SK-N-MC (cell line): ENCODE measurements around the gene ZNF804B.

Experiments
- DNase-seq: peaks from one replicate; pipeline ENCODE4 v3.0.0-alpha.2; 2011; ENCODE audit warnings: low read depth, low spot score
- H3K27ac ChIP-seq: fragments of 200-600 bp; sonication (generic); 2 replicates; pipeline ENCODE4 v1.5.1; 2016; ENCODE audit warnings: mixed run types
- H3K36me3 ChIP-seq: fragments of 200-600 bp; sonication (generic); 2 replicates; pipeline ENCODE4 v1.6.1; 2017; ENCODE audit warnings: antibody characterized with exemption, low read length, mixed read lengths; ENCODE audit not compliant: insufficient read depth
- H3K4me3 ChIP-seq: fragments of 200-600 bp; sonication (generic); 2 replicates; pipeline ENCODE4 v1.5.1; 2016
- H3K9ac ChIP-seq: fragments of 200-600 bp; sonication (generic); 2 replicates; pipeline ENCODE4 v1.8.0; 2017; ENCODE audit warnings: mixed run types, mixed read lengths; ENCODE audit not compliant: insufficient read length
- H3K9me3 ChIP-seq: fragments of 200-600 bp; sonication (generic); 2 replicates; pipeline ENCODE4 v1.6.1; 2017; ENCODE audit warnings: low read depth, mild to moderate bottlenecking, antibody characterized with exemption, low read length, moderate library complexity, mixed read lengths
- EZH2 ChIP-seq: fragments of 200-600 bp; sonication (generic); IDR thresholded peaks from one replicate; pipeline ENCODE4 v1.6.1; 2017; ENCODE audit warnings: antibody characterized with exemption
- FOXP2 ChIP-seq: optimal IDR thresholded peaks from 2 replicates; pipeline ENCODE3; 2011; ENCODE audit warnings: mild to moderate bottlenecking, moderate library complexity; ENCODE audit not compliant: insufficient read depth; ENCODE audit errors: extremely low read length, control extremely low read depth
- POLR2AphosphoS5 ChIP-seq: IDR thresholded peaks from 2 replicates; pipeline ENCODE4 v1.6.1; 2012; ENCODE audit warnings: mild to moderate bottlenecking, low read depth, low read length, borderline replicate concordance

ZNF804B gene

DNA sequence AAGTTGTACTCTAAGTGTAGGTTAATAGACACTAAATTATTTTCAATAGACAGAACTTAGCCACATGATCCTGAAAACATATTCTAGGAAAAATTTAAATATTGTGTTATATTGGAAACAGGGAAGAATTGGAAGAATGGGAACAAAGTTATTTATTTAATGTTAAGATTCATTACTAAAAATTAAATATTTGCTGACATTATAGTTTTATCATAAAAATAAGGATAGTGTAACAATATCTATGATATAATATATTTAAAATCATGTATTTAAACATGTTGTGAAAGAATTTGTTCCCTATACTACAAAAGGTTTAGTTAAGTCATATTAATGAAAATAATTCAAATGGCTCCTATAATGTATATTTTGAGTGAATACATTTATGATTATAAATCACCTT is 156.1 kb downstream of the ZNF804B start:
- H3K36me3 ChIP-seq: no peaks in the 10 kb centered on the region
- no peak for DNase-seq
- no peak overlapping the region for H3K27ac ChIP-seq
- no peaks in the 10 kb centered on the region for H3K9me3 ChIP-seq
- TF ChIP-seq POLR2AphosphoS5 (no peak), FOXP2 (no peak), EZH2 (no peak)
- no peak overlapping the region for H3K4me3 ChIP-seq
- no peak overlapping the region for H3K9ac ChIP-seq

DNA sequence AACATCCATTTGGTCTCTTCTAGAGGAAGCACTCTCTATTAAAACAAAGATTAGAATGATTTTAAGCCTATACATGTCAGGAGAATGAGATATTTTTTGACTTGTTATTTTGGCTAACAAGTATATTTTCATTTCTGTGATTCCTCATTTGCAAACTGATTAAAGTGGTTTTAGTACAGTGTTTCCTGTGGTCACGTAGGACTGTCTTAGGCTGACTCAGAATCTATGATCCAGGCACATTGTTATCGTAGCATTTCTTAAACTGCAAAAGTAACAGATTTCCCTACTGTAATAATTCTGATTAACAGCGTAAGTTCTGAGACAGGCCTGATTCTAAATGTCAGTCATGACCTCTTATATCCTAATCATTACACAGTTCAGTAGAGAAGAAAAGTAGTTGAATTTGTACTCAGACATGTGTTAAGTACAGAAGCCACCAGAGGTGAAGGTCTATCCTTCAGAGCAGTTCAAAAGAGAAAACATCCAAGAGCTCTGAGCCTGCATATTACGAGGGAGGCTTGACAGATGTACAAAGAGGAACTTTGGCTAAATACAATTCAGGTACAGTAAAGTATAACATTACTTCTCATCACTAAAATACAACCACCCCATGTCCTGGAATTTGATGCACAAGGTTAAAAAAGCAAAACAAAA is 160.1 kb downstream of the ZNF804B start:
- TF ChIP-seq FOXP2: no peak
- no peak for TF ChIP-seq POLR2AphosphoS5
- TF ChIP-seq EZH2: no peak
- DNase-seq: no peak
- Histone ChIP-seq H3K9me3 (no peaks in the 10 kb centered on the region), H3K9ac (no peak overlapping the region), H3K27ac (no peak overlapping the region), H3K4me3 (no peak overlapping the region), H3K36me3 (no peaks in the 10 kb centered on the region)

DNA sequence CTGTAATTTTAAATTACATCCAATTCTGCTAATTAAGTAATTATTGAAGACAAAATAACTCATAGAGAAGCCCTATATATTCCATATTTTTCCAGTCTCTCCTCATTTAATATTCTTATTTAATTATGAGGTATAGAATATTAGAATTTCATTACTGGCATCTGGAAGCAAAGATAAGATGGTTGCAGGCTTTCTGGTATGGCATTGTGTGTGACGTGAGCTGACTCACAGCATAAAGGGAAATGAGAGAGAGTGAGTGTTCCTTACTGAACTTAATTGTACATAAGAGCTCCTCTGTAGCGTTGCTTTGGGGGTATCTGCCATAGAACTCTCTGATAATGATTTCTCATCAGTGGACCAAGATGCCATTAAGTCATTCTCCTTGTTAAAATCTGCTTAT is 163.4 kb downstream of the ZNF804B start:
- TF ChIP-seq POLR2AphosphoS5 (no peak), FOXP2 (no peak), EZH2 (no peak)
- Histone ChIP-seq H3K9ac (no peak overlapping the region), H3K4me3 (no peak overlapping the region), H3K27ac (no peak overlapping the region), H3K36me3 (no peaks in the 10 kb centered on the region), H3K9me3 (no peaks in the 10 kb centered on the region)
- no peak for DNase-seq

DNA sequence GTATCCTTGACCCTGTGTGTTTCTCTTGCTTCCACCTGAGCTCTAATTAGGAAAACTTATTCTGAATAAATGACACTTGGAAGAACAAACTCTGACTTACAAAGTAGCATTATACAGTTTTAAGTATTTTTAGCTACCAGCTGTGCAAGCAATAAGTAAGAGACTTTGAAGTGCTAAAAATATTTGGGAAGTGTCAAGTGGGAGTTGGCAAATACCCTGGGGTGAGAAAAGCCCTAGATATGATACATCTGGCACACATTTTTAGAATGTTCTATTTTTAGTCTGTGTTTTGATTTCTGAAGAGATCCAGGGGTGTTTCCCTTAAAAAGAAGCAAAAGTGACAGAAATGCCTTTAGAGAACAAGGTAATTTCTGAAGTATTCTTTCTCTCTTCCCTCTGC is 168.8 kb downstream of the ZNF804B start:
- TF ChIP-seq EZH2 (no peak), POLR2AphosphoS5 (no peak), FOXP2 (no peak)
- Histone ChIP-seq H3K27ac (peak overlapping the region; percentile 64; the same call in 1 of the 2 replicates), H3K4me3 (peak overlapping the region; percentile 45), H3K9me3 (no peaks in the 10 kb centered on the region), H3K9ac (no peak overlapping the region), H3K36me3 (no peaks in the 10 kb centered on the region)
- no peak for DNase-seq

DNA sequence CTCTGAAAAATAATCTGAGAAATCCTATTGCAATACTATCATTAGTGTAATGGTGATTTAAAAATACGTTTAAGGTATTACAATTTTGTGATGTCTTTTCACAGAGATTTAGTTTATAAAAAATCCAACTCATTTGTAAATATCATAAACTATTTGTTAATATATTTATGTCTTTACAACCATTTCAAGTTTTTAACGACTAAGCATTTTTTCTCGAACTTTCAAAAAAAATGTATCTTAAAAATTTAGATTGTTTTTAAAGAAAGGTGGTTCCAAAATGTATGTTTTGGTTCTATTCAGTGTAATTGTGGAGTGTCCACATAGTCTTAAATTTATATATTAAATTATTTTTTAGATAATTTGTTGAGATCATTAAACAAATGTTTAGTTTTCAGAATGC is 170.2 kb downstream of the ZNF804B start:
- no peak for TF ChIP-seq FOXP2
- no peak for TF ChIP-seq POLR2AphosphoS5
- no peak for TF ChIP-seq EZH2
- Histone ChIP-seq H3K27ac (no peak overlapping the region), H3K9me3 (no peaks in the 10 kb centered on the region), H3K36me3 (no peaks in the 10 kb centered on the region), H3K4me3 (no peak overlapping the region), H3K9ac (no peak overlapping the region)
- no peak for DNase-seq

DNA sequence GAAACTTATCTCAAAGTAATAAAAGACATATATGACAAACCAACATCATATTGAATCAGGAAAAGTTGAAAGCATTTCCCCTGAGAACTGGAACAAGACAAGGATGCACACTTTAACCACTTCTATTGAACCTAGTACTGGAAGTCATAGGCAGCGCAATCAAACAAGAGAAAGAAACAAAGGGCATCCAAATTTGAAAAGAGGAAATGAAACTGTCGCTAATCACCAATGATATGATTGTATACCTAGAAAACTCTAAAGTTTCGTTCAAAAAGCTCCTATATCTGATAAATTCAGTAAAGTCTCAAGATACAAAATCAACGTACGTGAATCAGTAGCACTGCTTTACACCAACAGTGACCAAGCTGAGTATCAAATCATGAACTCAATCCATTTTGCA is 173.8 kb downstream of the ZNF804B start:
- Histone ChIP-seq H3K27ac (no peak overlapping the region), H3K9me3 (no peaks in the 10 kb centered on the region), H3K4me3 (no peak overlapping the region), H3K36me3 (no peaks in the 10 kb centered on the region), H3K9ac (no peak overlapping the region)
- TF ChIP-seq EZH2: no peak
- no peak for TF ChIP-seq FOXP2
- TF ChIP-seq POLR2AphosphoS5: no peak
- no peak for DNase-seq

DNA sequence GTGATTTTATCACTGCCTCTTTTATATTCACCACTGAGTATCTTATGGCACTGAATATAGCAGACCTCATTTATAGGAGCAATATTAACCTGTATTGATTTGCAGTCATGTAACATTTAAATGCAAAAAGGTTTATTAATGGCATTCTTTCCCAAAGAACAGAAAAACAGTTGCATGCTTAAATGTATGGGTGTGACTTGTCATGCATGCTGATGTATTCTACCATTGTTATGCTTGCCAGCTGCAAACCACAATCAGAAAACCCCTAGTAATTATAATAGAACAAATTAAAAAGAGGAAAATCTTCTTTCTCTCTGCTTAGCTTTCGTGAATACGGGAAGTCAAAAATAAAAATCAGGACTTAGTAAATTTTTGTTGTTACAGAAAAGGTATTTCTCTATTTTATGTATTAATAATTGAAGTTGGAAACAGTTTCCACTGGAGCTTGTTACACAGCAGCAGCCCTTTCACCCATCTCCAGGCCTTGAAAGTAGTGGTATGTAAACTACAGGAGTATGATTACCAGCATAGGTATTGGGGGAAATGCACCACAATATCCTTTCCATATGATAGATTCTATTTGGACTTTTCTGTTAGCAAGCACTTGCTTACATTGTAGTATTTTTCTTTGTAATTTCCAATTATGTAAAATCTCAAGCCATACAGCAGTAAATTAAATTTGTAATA is 183.5 kb downstream of the ZNF804B start:
- no peaks in the 10 kb centered on the region for H3K9me3 ChIP-seq
- no peak for DNase-seq
- H3K4me3 ChIP-seq: no peak overlapping the region
- no peak overlapping the region for H3K27ac ChIP-seq
- H3K36me3 ChIP-seq: no peaks in the 10 kb centered on the region
- no peak overlapping the region for H3K9ac ChIP-seq
- TF ChIP-seq FOXP2 (no peak), POLR2AphosphoS5 (no peak), EZH2 (no peak)

DNA sequence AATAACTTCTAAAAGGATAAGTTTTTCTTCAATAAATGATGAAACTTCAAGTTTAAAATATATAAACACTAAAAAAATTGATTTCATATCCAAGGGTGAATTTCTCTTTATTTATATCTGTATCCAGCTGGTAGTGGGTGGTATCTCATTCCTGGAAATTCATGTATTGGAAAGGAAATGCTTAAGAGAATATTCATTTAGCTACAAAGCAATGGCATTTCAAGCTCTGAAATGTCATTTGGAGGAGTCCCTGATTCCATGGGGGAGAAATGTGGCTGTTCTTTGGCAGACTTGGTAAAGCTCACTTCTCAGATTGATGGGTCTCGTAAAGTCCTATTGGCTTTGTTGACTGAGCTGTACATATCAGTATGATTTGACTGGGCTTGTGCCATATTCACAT is 192.3 kb downstream of the ZNF804B start:
- H3K27ac ChIP-seq: no peak overlapping the region
- no peak overlapping the region for H3K9ac ChIP-seq
- H3K4me3 ChIP-seq: no peak overlapping the region
- H3K9me3 ChIP-seq: no peaks in the 10 kb centered on the region
- H3K36me3 ChIP-seq: no peaks in the 10 kb centered on the region
- TF ChIP-seq FOXP2 (no peak), POLR2AphosphoS5 (no peak), EZH2 (no peak)
- DNase-seq: no peak

DNA sequence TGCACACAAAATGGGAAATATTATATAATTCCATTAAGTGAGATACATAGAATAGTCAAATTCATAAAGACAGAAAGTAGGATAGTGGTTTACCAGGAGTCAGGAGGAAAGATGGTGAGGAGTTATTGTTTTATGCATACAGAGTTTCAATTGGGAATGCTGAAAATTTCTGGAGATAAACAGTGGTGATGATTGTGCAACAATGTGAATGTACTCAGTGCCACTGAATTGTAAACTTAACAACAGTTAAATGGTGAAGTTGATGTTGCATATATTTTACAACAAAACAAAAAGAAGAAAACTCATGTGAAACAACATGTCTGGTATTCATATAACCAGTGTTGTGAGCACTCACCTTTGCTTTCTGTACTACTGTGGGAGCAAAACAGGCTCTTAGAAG is 204.9 kb downstream of the ZNF804B start:
- Histone ChIP-seq H3K27ac (no peak overlapping the region), H3K36me3 (no peaks in the 10 kb centered on the region), H3K4me3 (no peak overlapping the region), H3K9me3 (no peaks in the 10 kb centered on the region), H3K9ac (no peak overlapping the region)
- no peak for DNase-seq
- TF ChIP-seq FOXP2 (no peak), POLR2AphosphoS5 (no peak), EZH2 (no peak)
